Neural progenitor cell (in vitro differentiated cells): Measurements from ENCODE around the gene CDK11A.
"Not testable (repeated sequence)": the region's sequence is repeated elsewhere in the genome, so short reads cannot be mapped to it uniquely, and the experiment has no call there.

Experiments used
- EZH2 ChIP-seq: fragments of 200-600 bp; sonication (generic); IDR thresholded peaks from 2 replicates; pipeline ENCODE4 v1.6.1; 2017; ENCODE audit warnings: antibody characterized with exemption, mild to moderate bottlenecking, moderate library complexity
- EZH2phosphoT487 ChIP-seq: fragments of 200-600 bp; sonication (generic); IDR thresholded peaks from 2 replicates; pipeline ENCODE4 v1.6.1; 2017; ENCODE audit warnings: antibody characterized with exemption
- TF ChIP-seq, protein P1 (sequence below): fragments of 200-600 bp; sonication (generic); IDR thresholded peaks from 2 replicates; pipeline ENCODE4 v1.5.1; 2017; ENCODE audit warnings: antibody characterized with exemption, mild to moderate bottlenecking

- TF ChIP-seq, protein P1, sequence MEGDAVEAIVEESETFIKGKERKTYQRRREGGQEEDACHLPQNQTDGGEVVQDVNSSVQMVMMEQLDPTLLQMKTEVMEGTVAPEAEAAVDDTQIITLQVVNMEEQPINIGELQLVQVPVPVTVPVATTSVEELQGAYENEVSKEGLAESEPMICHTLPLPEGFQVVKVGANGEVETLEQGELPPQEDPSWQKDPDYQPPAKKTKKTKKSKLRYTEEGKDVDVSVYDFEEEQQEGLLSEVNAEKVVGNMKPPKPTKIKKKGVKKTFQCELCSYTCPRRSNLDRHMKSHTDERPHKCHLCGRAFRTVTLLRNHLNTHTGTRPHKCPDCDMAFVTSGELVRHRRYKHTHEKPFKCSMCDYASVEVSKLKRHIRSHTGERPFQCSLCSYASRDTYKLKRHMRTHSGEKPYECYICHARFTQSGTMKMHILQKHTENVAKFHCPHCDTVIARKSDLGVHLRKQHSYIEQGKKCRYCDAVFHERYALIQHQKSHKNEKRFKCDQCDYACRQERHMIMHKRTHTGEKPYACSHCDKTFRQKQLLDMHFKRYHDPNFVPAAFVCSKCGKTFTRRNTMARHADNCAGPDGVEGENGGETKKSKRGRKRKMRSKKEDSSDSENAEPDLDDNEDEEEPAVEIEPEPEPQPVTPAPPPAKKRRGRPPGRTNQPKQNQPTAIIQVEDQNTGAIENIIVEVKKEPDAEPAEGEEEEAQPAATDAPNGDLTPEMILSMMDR, result not testable (repeated sequence)
- not testable (repeated sequence) for TF ChIP-seq EZH2, EZH2phosphoT487
These were observed 23.6 kb downstream of the CDK11A start for GRCh38 chr1:1700557-1700956.
